HG02884 (cell line): ENCODE measurements around the gene GSE1.

Source experiments
- ATAC-seq: cut with Tn5 transposase; IDR thresholded peaks from one replicate; pipeline ENCODE4 v1.9.1; 2021; ENCODE audit warnings: mild to moderate bottlenecking, moderate library complexity; ENCODE audit not compliant: unreplicated experiment

Gene GSE1

DNA sequence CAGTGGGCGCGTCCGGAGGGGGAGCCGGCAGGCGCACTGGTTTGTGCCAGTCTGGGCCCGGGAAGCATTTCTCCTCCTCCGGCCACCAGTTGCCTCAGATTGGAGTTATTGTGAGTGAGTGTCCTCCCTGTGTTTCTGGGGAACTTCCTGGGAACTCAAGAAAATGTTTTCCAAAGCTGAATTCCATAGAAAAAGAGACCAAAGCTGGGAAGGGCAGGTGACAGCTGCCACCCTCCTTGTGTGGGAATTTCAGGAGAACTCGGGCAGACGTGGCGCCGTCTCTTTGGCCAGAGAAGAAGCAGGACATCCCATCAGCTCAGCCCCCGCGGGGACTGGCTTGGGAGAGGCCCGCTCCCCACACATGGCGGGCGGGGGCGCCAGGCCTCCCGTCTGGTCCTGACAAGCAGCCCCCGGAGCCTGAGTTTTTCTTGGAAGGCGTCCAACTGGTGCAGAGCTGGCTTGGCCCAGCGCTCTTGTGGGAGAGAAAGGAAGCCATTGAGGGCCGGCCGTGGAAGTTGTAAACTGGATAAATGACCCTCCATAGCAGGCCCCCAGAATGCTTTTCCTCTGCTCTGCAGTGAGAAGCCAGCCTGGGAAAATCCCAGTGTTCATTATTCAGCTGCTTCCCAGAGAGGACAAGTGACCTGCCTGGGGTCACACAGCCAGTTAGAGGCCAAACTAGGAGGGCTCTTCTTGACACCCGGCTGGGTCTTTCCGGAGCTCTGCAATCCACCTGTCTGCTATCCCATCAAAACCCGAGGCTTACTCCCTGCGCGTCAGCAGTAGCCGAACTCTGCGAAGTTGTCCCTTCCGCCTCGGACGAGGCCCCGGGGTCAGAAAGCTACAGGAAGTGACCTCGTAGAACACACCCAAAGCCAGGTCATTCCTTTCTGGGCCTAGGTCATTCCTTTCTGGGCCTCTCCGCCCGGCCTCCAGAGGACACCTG lies 39.2 kb upstream of the GSE1 start:
- no peak for ATAC-seq

DNA sequence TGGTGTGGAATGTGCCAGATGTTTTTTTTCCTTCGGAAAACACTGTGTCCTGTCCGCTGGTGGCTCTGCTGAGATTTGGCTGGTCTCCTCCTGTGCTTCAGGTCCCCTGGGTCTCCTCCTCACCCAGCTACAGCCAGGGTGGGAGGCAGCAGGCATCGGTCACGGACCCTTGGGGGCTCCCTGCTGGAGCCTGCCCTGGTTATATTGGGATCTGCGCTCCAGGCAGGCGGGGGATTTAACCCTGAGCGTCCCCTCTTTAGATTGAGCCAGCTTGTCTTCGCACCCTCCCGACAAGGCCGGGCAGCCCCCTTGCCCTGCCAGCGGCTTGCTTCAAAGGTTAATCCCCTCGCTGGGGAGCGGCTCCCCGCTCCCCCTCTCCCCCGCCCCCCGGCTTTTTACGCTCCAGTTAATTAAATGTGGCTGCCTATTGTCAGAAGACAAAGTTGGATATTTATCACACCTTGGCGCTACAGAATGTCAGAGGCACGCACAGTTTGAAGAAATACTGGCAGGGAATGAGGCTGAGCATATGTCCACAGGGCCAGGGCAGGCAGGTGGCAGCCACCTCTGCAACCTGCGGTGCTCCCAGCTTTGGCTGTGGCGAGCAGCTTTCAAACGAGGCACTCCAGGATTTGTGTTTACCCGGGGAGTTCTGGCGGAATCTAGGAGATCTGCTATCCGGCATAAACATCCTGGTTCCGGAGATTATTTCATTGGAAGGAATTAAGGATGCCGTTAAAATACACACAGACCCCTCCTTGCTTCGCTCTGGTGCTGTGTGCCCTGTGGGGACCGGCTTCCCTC lies 38.2 kb upstream of the GSE1 start:
- no peak for ATAC-seq

- no peak for ATAC-seq
Measured at GRCh38 chr16:85575920-85576319, 37.2 kb upstream of the GSE1 start.

GRCh38 chr16:85576944-85577343 lies 36.2 kb upstream of the GSE1 start:
- no peak for ATAC-seq

- ATAC-seq, result no peak
Measured at GRCh38 chr16:85577899-85578598, 35.1 kb upstream of the GSE1 start.

GRCh38 chr16:85578599-85578948 lies 34.5 kb upstream of the GSE1 start:
- no peak for ATAC-seq

DNA sequence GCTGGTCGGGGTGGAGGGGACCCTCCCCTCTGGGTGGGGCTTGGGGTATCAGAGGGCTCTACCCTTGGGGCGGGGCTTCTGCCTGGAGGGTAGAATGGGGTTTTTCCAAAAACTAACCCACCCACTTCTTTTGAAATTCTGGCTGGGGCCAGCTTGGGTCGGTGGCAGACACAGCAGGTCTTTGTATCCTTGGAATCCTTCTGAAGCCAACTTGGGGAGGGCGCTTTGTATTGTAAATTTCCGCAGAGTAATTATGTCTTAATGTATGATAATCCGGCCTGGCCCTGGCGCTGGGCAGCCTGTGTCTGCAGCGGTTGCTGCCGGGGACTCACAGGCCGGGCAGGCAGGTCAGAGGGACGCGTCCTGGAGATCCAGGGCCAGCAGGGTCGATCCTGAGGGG lies 33.9 kb upstream of the GSE1 start:
- ATAC-seq, result no peak

GRCh38 chr16:85579923-85580580 lies 33.1 kb upstream of the GSE1 start:
- no peak for ATAC-seq

DNA sequence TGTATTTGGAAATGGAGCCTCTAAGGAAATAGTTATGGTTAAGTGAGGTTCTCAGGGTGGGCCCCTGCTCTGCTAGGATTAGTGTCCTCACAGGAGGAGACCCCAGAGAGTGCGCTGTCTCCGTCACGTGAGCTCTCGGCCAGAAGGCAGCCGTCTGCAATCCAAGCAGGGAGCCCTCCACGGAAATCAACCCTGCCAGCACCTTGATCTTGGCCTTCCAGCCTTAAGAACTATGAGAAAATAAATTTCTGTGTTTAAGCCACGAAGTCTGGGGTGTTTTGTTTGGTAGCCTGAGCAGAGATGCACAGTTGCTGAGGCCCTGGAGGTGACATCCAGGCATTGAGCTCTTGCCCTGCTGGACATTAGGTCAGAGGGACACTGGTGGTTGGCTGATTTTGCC lies 32.4 kb upstream of the GSE1 start:
- no peak for ATAC-seq

DNA sequence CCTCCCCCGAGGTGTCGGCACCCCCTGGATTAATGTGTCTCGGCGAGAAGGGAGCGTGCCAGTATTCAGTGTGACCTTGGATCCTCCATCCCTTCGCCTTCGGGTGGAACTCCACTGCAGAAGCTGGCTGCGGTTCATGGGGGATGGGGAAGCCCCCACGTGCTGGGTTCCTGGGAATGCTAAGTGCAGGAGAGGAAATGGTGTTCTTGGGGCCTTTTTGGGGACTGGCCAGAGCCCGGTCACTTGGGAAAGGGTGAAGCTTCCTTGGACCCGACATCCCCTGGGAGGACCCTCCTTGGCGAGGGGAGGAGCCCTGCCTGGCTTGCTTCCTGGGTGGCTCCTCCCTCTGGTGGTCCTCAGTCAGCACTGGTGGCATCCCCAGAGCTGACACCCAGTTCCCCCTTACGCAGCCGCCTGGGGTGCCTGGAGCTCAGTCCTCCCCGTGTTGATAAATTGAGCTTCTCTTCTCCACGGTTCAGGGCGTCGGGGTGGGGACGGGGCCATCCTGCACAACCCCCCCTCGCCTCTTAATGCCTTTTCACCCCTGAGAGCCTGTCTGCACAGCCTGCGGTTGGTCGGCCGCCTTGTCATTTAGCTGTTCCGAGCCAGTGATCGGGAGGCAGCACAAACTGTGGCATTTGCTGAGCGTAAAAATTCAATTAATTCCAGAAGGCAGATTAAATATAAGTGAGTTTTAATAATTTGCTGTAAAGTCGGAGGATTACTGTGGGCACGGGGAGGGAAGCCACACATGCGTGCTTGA lies 30.7 kb upstream of the GSE1 start:
- no peak for ATAC-seq

DNA sequence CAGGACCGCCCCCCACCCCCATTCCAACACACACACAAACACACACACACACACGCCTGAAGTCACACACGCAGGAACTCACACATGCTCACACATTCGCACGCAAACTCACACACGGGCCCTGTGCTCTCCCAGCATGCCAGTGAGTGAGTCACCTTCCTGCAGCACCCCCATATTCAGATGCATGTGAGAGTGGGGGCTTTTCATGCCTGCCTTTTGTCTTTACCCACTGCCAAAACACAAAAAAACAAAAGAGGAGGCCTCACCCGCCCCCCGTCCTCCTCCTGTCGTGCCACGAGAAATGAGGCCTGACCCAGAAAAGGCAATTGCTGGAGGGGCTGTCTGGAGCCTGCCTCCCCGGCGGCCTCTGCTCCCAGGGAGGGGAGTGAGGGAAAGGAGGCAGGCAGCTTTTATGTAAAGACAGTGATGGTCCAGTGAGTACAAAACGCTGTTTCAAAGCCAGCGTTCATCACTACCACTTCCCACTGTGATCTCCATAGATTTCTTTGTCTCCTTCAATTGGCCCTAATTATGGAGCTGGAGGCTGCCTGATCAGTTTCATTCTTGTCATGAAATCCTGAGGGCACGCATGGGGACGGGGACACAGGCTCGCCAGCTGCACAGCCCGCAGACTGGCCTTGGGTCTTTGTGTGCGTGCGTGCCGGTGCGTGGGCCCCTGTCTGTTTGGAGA lies 29.5 kb upstream of the GSE1 start:
- no peak for ATAC-seq

DNA sequence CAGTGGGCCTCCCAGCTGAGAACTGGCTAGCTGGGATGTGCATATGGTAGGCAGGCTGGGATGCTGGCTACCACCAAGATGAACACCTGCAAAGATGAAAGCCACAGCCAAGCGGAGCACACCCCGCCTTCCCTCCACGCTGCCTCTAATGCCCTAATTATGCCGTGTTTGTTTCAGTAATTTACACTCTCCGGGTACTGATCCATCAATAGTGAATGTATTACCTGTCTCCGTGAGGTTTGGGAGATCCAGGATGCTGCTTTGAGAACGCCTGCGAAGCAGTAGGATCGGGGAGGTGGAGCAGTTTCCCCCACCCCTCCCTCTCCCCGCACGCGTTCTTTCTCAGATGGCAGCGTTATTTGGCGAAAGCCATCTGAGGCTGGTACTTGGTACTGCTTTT lies 28.9 kb upstream of the GSE1 start:
- ATAC-seq, result no peak

DNA sequence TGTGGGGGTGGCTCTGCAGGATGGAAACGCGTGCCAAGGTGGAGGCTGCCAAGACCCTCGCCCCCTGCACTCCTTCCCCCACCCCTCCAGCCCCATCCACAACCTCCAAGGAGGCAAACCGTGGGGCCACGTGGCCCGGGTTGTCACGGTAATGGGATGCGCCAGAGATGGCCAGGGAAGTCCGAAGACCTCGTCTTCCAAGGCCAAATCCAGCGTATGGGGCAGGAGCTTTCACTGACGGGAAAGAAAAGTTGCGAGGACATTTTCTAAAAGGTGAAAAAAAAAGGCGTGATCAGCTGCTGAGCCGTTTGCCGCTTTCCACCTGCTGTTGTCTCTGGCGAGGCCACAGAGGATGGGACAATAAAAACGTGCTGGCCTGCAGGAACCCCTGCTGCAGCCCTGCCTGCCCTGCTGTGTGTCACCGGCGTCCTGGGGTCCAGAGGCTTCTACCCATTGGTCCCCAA lies 28.3 kb upstream of the GSE1 start:
- no peak for ATAC-seq

- ATAC-seq, result no peak
Measured at GRCh38 chr16:85585711-85586110, 27.4 kb upstream of the GSE1 start.

DNA sequence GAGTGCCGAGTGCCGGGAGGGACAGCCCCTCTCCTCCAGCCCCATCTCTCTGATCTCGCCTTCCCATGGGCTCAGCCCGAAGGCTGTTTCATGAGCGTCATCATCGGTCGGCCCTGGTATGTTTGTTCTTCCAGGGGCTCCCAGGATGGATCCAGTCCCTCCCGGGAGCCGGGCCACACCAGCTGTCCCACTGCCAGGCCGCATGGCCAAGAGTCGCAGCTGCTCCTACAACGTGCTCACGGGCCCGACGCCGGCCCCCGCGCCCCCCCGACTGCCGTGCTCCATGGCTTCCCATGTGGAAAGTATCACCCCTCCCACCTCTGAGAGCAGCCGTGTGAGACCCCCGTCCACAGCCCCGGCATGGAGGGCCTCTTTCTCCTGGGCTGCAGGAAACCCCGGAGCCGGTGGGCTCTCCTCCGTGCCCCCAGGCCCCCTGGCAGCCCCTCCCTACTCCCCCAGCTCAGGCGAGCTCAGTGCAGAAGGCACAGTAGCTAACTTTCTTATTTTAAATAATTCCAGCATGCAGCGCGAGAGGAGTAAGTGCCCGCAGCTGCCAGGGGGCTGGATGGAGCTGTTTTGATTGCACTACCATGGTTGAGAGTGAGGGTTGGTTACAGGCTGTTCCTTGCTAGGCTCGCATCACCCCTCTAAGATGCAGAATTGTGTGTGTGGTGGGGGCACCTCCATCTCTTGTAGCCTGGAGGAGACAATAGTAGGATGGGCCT lies 26.6 kb upstream of the GSE1 start:
- ATAC-seq, result no peak

DNA sequence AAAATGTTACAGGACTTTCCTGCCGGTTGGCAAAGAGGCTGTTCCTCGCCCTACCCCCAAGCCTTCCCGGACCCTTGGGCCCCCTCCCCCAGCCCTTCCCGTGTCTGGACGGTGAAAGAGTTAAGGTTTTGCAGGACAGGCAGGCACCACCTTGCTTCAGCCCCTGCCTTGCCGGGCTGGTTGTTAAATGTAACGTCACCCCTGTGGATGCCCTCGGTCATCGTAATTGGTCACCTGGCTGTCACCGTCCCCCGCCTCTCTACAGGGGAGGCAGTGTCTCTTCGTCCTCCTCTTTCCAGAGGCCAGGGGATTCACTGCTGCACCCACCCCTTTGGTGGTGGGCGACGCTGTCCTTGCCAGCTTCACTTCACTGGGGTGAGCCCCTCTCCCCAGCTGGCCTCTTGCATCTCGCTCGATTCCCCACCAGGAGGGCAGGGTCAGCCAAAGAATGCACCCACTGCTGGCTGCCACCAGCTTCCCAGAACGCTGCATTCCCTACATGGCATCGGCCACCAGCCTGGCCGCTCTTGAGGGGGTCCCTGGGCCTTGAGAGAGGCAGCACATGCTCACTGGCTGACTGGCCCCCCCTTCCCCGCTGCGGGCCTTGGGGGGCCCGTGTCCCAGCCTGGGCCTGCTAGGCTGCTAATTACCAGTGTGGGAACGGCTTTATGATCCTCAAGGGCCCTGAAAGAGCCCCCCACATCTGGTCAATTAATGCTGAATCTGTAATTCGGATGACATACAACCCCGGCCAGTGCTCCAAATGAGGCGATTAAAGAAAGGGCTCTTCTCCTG lies 25.2 kb upstream of the GSE1 start:
- ATAC-seq, result no peak

- no peak for ATAC-seq
Measured at GRCh38 chr16:85588562-85589503, 24.3 kb upstream of the GSE1 start.
